NCI-H2081 treated with DMSO at 0.1 percent for 48 hours (cell line): ENCODE data around the gene RGPD3.

Source experiments
- DNase-seq: peaks from one replicate; lab custom pipeline; 2025; lab: John Stamatoyannopoulos, UW

RGPD3 gene

GRCh38 chr2:106342831-106343251 is 125.4 kb downstream of the RGPD3 start:
- no peak for DNase-seq

GRCh38 chr2:106341666-106342065 is 126.5 kb downstream of the RGPD3 start:
- no peak for DNase-seq
